Astrocyte (in vitro differentiated cells and primary cell): ENCODE results near the gene ZDHHC11.

Experiments
- CTCF ChIP-seq: IDR thresholded peaks from 2 replicates; pipeline ENCODE4 v1.5.1; 2011; ENCODE audit warnings: low read depth, mild to moderate bottlenecking, inconsistent platforms, low read length, moderate library complexity; ENCODE audit not compliant: insufficient read depth
- EZH2 ChIP-seq: IDR thresholded peaks from 2 replicates; pipeline ENCODE4 v1.6.1; 2012; ENCODE audit warnings: mild to moderate bottlenecking, low read length, inconsistent platforms; ENCODE audit not compliant: insufficient read depth

GRCh38 chr5:855771-856530 lies 5.2 kb upstream of the ZDHHC11 start:
- TF ChIP-seq EZH2, result no peak
- no peak for TF ChIP-seq CTCF
